DLD1 (cell line): ENCODE results near the gene OR1F1.
"Not testable (repeated sequence)": the region's sequence is repeated elsewhere in the genome, so short reads cannot be mapped to it uniquely, and the experiment has no call there.

ENCODE experiments used
- in situ Hi-C: cut with HindIII; loops from 2 replicates; pipeline ENCODE4 v1.10.0; 2017; ENCODE audit warnings: low sequenced_read_pairs

The OR1F1 gene

GRCh38 chr16:3187798-3188674 is at the start of gene OR1F1:
TSS of gene OR1F1 (plus strand) at chr16:3188204.
- in situ Hi-C loops = no loop called here

- in situ Hi-C loops = no loop called here
These were observed 49.7 kb upstream of the OR1F1 start for GRCh38 chr16:3138342-3138741.

- in situ Hi-C loops = no loop called here
These were observed 49.1 kb upstream of the OR1F1 start for GRCh38 chr16:3138823-3139426.

- in situ Hi-C loops = not testable (repeated sequence)
These were observed 48.4 kb upstream of the OR1F1 start for GRCh38 chr16:3139561-3139960.

- in situ Hi-C loops = no loop called here
These were observed 47.2 kb upstream of the OR1F1 start for GRCh38 chr16:3140603-3141427.

- in situ Hi-C loops = no loop called here
These were observed 46.2 kb upstream of the OR1F1 start for GRCh38 chr16:3141781-3142311.

- in situ Hi-C loops = no loop called here
These were observed 45.7 kb upstream of the OR1F1 start for GRCh38 chr16:3142327-3142726.

- in situ Hi-C loops = no loop called here
These were observed 45.2 kb upstream of the OR1F1 start for GRCh38 chr16:3142770-3143169.

GRCh38 chr16:3143189-3143588 is 44.8 kb upstream of the OR1F1 start:
- in situ Hi-C loops = no loop called here

GRCh38 chr16:3143598-3144320 is 44.2 kb upstream of the OR1F1 start:
- in situ Hi-C loops = no loop called here

GRCh38 chr16:3144321-3144983 is 43.6 kb upstream of the OR1F1 start:
- in situ Hi-C loops = no loop called here

- in situ Hi-C loops = no loop called here
These were observed 42.9 kb upstream of the OR1F1 start for GRCh38 chr16:3145151-3145550.

GRCh38 chr16:3145660-3146059 is 42.3 kb upstream of the OR1F1 start:
- in situ Hi-C loops = no loop called here

GRCh38 chr16:3147046-3147756 is 40.8 kb upstream of the OR1F1 start:
- in situ Hi-C loops = no loop called here

GRCh38 chr16:3147757-3148104 is 40.3 kb upstream of the OR1F1 start:
- in situ Hi-C loops = no loop called here

GRCh38 chr16:3148256-3149192 is 39.5 kb upstream of the OR1F1 start:
- in situ Hi-C loops = no loop called here

- in situ Hi-C loops = no loop called here
These were observed 38.8 kb upstream of the OR1F1 start for GRCh38 chr16:3149193-3149530.

- in situ Hi-C loops = no loop called here
These were observed 38.2 kb upstream of the OR1F1 start for GRCh38 chr16:3149630-3150345.
